Glomerular visceral epithelial cell (primary cell): ENCODE measurements around the gene C1orf74.
"Not testable (repeated sequence)": the region's sequence is repeated elsewhere in the genome, so short reads cannot be mapped to it uniquely, and the experiment has no call there.

Experiments used
- DNase-seq: peaks from one replicate; pipeline ENCODE4 v3.0.0-alpha.2; 2016; ENCODE audit errors: extremely low spot score

The C1orf74 gene

GRCh38 chr1:209805875-209806760, 21.8 kb upstream of the C1orf74 start, which contains the start of gene IRF6:
Gene IRF6, minus strand, starts transcription at chr1:209806142. Its CDS starts 4,729 bp downstream, at chr1:209801413.
- DNase-seq, result peak; percentile 77

- no peak for DNase-seq
These were observed 21.0 kb upstream of the C1orf74 start for GRCh38 chr1:209805341-209805781.

- no peak for DNase-seq
These were observed 19.2 kb upstream of the C1orf74 start for GRCh38 chr1:209803568-209803967.

GRCh38 chr1:209802780-209803152, 18.4 kb upstream of the C1orf74 start:
- no peak for DNase-seq

- DNase-seq, result no peak
These were observed 17.9 kb upstream of the C1orf74 start for GRCh38 chr1:209802117-209802779.

GRCh38 chr1:209800984-209801834, 16.9 kb upstream of the C1orf74 start:
- no peak for DNase-seq

- DNase-seq, result no peak
These were observed 13.8 kb upstream of the C1orf74 start for GRCh38 chr1:209797978-209798639.

GRCh38 chr1:209793711-209794110, 9.4 kb upstream of the C1orf74 start:
- not testable (repeated sequence) for DNase-seq

- DNase-seq, result no peak
These were observed 7.6 kb upstream of the C1orf74 start for GRCh38 chr1:209791920-209792319.

GRCh38 chr1:209790286-209791193, 6.2 kb upstream of the C1orf74 start:
- DNase-seq, result no peak

GRCh38 chr1:209789245-209789644, 4.9 kb upstream of the C1orf74 start:
- no peak for DNase-seq

GRCh38 chr1:209787551-209787950, 3.2 kb upstream of the C1orf74 start:
- no peak for DNase-seq

GRCh38 chr1:209786146-209786545, 1.8 kb upstream of the C1orf74 start:
- no peak for DNase-seq

GRCh38 chr1:209785592-209785991, 1.2 kb upstream of the C1orf74 start:
- DNase-seq, result no peak

- DNase-seq, result no peak
These were observed 973 bp downstream of the C1orf74 start for GRCh38 chr1:209783386-209783785.

GRCh38 chr1:209780268-209780667, 4.1 kb downstream of the C1orf74 start:
- DNase-seq, result no peak

- no peak for DNase-seq
These were observed 6.3 kb downstream of the C1orf74 start for GRCh38 chr1:209778102-209778501.

GRCh38 chr1:209777587-209777986, 6.8 kb downstream of the C1orf74 start:
- no peak for DNase-seq

- no peak for DNase-seq
These were observed 8.7 kb downstream of the C1orf74 start for GRCh38 chr1:209775678-209776077.

- DNase-seq, result no peak
These were observed 9.8 kb downstream of the C1orf74 start for GRCh38 chr1:209774592-209774991.
